ENCODE measurements around the gene SULT1C2.

- TF ChIP-seq CTCF (IDR thresholded peaks at IDR 0.05; ENCODE audit: low read depth, low read length), result no peak
- TF ChIP-seq POLR2A (IDR thresholded peaks at IDR 0.05; ENCODE audit: extremely low read depth, insufficient read length), result no peak
- no peak for TF ChIP-seq MYC (IDR thresholded peaks at IDR 0.05; ENCODE audit: low read depth, low read length)
These were observed 60.9 kb downstream of the SULT1C2 start for GRCh38 chr2:108349571-108349928.

Measured in NB4 (cell line).